ENCODE results near the gene SCARF1. TPM values are rescaled to one million over a fixed set of nuclear protein-coding genes. Genes with fewer than 3 reads are reported as not detected.

The SCARF1 gene
- total RNA-seq, 1 experiment from 2014 or later = 1.5 TPM

DNA sequence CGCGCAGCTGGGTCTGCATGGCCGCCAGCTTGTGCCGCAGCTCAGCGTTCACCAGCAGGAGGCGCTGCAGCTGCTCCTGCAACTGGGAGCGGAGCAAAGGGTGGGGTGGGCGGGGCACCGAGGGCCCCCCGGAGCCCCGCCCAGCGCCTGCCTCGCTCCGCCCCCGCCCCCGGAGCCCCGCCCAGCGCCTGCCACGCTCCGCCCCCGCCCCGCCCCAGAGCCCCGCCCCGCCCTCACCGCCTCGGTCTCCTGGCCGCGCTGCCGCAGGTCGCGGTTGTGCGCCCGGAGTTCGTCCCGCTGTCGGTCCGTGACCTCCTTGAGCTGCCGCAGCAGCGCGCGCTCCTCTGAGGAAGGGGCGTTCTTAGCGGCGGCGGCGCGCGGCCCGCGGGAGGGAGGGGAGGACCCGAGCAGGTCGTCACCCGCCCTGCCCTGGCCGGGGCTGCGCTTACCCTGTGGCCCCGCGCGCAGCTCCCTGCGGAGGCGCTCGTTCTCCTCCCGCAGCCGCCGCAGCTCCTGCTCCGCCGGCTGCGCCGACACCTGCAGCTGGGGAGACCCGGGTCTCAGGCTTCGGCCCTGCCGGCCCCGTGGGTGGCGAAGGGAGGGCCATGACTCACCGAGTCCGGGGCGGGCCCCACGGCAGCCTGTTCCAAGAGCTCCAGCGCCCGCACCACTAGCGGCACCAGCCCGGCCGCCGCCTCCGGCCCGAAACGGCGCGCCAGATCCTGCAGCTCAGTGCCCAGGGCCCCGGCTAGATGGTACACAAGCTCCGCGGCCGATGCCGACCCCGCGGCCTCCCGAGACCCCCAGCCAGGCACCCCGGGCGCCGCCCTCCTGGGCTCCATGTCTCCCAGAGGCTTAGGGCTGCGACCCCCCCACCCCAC, 3.7 kb upstream of the SCARF1 start:
- peak; percentile 87 for DNase-seq (ENCODE audit: low read depth)

DNA sequence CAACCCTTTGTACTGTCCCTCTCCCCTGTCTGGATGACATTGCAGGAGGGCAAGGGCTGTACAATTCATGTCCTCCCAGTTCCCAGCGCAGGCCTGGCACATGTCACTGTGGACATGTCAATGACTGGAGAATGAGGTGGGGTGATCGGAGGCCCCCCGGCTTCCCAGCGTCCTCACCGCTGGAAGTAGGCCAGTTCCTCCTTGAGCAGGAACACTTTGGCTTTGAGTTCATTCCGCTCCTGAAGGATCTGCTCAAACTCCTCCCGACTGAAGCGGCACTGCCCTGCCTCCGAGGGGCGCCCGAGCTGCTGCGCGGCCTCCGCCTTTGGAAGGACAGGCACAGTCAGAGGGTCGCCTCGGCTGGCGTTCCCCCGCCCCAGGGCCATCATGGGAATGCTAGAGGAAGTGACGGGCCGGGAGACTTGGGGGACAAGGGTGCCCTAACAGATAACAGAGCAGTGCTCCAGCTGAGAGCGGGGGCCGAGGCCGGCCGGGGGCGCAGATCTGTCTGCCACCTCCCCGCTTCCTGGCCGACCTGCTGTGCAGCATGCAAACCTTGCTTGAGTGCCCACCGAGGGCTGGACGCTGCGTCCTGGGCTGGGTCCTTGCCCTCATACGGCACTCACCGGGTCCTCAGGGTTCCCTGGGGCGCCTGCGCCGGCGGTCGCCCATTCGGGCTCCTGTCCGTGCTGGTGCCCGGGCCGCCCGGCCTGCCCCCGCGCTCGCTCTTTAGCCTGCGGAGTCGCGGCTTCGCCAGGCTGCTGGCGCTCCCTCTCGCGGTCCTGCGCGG, 2.8 kb upstream of the SCARF1 start:
- no peak for DNase-seq (ENCODE audit: low read depth)

DNA sequence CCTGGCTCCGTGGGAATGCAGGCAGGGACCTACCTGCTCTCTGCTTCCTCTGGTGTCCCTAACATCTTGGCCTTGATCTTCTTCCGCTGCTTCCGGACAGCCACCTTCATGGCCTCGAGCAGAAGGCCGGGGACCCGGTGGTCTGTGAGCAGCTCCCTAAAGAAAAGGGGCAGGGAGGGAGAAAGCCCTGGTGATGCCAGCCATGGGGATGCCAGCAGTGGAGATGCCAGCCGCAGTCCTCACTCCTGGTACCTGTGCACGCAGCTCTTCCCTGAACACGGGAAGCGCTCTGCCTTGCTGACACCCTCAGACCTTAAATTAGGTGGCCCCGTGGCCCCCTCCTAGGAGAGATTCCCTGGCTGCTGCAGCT, 2.3 kb upstream of the SCARF1 start:
- DNase-seq (ENCODE audit: low read depth) = no peak

DNA sequence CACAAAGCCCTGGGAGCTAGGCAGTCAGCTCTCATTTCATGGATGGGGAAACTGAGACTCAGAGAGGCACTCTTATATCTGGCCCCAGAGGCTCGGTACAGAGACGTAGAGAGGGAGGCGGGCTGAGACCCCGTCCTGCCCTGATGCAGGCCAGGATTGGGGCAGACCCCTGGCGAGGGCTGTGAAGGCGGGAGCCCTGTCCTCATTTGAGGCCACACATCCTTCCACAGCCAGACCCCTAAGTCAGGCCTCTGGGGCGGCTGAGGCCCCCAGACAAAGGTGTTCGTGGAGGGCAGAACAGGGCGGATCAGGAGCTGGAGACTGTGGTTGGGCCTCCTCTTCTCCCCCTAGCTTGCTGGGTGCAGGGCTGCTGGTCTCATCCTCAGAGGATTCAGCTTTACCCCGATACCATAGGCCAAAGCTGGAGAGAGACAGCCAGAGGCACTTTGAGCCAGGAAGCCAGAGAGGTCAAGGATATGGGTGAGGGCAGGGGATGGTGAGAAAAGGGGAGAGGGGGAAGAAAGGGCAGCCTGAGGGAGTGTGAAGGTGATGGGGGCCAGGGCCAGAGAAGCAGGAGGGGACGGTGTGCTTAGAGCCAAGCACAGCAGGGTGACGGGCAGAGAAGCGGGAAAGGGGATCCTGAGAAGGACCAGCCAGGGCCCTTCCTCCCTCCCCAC, 805 bp upstream of the SCARF1 start:
- DNase-seq (ENCODE audit: low read depth) = no peak

DNA sequence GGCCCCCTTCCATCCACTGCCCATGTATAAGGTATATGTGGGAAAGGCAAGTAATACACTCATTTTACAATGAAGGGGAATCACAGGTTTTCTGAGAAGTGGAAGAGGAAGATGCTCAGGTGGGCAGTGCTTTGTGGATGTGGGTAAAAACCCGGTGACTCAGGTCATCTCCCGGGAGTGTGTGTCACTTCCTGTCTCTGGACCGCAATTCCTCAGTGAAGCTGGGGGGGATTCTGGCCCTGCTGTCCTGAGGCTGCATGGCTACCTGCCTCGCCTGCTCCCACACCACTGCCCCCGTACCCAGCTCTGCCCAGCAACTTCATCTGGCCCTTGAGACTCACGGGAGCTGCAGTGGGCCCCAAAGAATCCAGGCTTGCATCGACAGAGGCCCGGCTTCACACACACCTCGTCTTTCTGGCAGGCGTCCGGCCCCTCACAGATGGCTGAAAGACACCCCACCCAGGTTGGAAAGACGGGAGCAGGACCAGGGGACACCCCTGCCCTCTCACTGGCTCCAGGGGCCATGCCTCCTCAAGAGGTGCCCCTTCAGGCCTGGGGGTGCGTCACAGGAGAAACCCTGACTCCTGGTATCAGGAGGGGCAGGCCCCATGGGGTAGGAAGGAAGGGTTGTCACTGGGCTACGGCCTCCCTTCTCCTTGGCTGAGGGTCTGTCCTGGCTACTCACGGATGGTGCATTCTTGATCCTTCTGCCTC, 882 bp downstream of the SCARF1 start:
- DNase-seq (ENCODE audit: low read depth) = peak; percentile 92

DNA sequence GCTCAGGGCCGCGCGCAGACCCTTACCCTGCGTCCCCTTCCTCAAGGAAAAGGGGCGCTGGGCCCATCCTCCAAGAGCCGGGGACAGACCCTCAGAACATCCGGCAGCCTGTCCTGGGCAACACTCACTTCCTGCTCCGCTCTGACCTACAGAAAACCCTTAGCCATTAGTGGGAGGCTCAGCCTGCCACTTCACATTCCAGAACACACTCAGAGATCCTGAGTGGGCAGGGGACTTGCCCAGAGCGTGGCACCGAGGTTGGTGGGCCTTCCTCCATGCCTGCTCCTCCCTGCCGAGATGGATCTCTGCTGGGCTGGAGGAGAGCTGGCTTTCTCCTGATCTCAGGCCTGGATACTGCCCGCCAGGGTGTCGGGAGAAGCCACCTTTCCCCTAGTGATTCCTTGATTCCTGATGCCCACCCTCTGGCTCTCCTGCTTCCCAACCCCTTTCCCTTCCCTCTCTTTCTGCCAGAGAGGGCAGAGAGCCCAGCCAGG, 1.5 kb downstream of the SCARF1 start:
- DNase-seq (ENCODE audit: low read depth) = peak; percentile 51

DNA sequence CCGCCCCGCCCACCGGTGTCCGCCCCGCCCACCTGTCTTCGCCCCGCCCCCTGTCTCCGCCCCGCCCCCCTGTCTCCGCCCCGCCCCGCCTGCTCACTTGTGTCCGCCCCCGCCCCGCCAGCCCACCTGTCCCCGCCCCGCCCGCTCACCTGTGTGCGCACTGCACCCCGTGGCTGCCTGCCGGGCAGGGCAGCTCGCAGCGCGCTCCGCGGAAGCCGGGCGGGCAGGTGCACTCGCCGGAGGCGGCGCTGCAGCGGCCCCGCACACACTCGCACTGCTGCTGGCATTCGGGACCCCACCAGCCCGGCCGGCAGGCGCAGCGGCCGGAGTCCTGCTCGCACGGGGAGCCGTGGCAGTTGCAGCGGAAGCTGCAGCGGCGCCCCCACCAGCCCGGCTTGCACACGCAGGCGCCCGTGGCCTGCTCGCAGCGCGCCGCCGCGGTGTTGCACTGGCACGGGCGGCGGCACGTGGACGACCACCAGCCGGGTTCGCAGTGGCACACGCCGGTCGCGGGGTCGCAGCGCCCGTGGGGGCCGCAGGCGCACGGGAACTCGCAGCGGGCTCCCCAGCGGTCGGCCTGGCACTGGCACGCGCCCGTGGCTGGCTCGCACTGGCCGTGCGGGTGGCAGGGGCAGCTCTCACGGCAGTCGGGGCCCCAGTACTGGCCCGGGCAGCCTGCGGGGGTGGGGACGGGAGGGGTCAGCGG, 2.1 kb downstream of the SCARF1 start:
- no peak for DNase-seq (ENCODE audit: low read depth)

DNA sequence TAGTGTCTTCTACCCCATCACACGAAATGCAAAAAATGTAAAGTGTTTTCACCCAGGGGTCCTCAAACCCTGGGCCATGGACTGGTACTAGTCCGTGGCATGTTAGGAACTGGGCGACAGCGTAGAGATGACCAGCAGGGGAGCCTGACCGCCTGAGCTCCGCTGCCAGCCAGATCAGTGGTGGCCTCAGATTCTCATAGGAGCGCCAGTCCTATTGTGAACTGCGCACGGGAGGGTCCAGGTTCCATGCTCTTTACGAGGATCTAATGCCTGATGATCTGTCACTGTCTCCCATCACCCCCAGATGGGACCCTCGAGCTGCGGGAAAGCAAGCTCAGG, 4.5 kb downstream of the SCARF1 start:
- no peak for DNase-seq (ENCODE audit: low read depth)

DNA sequence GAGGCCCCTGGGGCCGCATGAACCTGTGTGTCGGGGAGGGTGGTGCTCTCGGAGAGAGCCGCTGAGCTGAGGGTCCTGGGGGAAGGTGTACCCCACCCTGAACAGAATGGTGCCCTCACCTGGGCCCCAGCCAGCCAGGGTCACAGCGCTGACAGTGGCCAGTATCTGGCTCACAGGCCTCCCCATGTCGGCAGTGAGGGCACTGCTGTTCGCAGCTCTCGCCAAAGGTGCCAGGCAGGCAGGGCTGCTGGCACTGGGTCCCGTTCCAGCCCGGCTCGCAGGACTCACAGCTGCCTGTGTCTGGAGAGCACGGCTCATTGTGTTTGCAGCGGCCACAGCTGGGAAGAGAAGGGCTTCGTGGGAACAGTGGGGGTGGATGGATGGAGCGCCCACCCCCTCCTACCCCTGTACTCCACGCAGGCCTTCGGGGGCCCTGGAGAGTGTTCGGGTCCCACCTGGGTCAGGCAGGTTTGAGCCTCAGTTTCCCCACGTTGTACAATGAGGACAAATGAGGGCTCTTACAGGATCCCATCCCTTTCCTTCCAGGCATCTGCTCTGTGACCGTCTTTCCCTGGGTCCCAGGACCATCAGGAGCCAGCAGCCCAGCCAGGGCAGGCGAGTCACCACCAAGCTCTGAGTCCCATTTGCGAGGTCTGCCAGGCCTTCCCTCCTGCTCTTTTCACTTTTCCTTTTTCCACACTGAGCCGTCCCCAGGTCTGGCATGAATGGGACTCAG, 5.0 kb downstream of the SCARF1 start:
- DNase-seq (ENCODE audit: low read depth) = no peak

DNA sequence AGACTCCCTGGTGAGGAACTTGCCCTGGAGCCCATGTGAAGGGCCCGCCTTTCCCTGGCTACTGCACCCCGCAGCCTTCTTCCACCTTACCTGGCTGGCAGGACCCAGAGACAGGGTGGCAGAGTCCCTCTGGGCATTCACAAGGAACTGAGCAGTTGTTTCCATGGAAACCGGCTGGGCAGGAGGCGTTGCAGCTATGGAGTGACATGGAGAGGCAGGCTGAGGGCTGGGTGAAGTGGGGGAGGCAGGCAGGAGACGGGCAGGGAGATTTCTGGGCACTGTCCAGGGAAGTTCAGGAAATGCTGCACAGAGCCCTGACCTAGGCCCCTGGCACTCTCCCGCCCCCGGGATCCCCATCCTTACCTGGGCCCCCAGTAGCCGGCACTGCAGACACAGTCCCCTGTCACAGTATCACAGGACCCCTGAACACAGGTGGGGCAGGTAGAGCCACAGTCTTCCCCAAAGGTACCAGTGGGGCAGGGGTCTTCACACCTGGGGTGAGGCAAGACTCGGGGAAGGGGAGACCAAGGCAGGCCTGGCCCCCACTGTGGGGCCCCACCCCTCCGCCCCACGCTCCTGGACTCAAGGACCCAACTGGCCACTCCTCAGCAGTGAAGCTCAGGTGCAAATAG, 5.9 kb downstream of the SCARF1 start:
- DNase-seq (ENCODE audit: low read depth) = no peak

DNA sequence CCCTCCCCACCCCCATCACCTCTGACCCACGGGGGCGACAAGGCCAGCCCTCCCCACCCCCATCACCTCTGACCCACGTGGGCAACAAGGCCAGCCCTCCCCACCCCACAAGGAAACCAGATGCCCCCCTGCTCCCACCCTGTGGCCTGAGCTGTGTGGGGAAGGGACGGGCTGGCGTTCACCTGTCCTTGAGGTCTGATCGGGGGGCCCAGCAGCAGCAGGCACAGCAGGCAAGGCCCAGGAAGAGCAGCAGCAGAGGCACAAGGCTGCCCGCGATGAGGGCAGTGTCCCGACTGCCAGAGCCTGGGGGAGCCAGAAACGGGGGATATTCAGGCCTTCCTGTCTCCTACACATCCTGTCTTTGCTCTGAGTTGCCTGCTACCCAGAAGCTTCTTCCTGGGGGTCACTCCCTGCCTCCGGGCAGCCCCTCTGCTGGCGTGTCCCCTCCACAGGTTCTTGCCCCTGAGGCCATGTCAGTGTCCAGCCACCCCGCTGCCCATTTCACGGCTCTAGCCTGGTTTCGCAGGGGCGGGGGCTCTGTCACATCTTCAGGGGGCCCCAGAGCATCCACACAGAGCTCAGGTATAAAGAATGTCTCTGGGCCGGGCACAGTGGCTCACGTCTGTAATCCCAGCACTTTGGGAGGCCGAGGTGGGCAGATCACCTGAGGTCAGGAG, 6.8 kb downstream of the SCARF1 start:
- DNase-seq (ENCODE audit: low read depth) = no peak

DNA sequence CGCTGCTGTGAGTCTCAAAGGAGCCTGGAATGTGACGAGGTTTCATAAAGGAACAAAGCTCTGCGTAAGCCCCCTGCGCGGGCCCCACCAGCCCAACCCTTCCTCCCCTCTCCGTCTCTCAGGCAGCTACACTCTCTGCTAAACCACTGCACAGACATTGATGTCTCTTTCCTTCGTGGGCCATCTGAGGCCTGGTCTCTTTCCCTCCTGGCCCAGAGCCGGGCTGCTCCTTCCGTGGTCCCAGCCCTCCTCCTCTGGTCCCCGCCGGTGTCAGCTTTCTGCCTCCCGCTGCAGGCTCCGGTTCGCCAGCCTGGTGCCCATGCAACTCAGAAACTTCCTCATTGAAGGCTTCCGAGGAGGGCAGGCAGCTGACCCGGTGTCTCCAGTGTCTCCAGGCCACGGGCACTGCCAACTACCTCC, 7.4 kb downstream of the SCARF1 start:
- DNase-seq (ENCODE audit: low read depth) = no peak

DNA sequence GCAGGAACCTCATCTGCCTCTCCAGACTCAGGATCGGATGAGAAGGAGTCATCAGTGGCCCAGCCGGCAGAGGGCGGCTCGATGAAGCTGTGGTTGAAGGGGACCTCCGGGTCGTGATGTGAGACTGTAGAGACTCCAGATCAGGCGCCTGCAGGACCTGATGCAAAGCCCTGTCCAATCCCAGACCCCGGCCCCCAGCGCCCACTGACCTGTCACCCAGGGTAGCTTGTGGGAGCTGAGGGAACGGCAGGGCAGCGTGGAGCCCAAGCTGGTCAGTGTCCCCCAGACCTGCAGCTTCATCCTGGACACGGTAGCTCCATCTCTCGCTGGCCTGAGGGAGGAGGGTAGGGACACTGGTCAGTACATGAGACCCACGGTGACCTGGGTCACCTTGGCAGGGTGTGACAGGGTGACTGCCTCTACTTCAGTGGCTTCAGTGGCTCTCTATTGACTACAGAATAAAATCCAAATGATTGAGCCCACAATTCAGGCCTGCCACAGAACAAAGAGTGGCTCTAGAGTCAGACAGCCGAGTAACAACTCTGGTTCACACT, 8.7 kb downstream of the SCARF1 start:
- DNase-seq (ENCODE audit: low read depth) = no peak

DNA sequence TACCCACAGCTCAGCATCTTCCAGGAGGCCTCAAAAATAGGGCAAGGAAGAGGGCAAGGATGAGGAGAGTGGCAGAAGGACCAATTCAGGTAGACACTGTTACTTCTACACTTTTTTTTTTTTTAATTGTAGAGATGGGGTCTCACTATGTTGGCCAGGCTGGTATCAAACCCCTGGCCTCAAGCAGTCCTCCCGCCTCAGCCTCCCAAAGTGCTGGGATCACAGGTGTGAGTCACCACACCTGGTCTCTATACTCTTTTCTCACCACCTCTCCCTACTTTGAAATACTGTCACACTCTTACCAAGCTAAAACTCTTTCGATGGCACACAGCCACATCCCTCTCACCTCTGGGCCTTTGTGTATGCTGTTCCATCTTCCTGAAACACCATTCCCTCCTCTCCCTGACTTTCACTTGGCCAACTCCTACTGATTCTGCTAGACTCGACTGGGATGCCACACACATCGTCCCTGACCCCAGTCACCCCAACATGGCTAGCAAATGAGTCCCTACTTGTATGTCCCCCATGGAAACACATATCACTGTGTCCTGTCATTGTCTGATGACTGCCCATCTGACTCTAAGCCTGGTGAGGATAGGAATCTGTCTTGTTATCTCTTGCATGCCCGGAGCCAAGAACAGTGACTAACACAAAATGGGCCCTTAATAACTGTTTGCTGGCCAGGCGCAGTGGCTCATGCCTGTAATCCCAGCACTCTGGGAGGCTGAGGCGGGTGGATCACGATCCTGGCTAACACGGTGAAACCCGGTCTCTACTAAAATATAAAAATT, 9.7 kb downstream of the SCARF1 start:
- no peak for DNase-seq (ENCODE audit: low read depth)

DNA sequence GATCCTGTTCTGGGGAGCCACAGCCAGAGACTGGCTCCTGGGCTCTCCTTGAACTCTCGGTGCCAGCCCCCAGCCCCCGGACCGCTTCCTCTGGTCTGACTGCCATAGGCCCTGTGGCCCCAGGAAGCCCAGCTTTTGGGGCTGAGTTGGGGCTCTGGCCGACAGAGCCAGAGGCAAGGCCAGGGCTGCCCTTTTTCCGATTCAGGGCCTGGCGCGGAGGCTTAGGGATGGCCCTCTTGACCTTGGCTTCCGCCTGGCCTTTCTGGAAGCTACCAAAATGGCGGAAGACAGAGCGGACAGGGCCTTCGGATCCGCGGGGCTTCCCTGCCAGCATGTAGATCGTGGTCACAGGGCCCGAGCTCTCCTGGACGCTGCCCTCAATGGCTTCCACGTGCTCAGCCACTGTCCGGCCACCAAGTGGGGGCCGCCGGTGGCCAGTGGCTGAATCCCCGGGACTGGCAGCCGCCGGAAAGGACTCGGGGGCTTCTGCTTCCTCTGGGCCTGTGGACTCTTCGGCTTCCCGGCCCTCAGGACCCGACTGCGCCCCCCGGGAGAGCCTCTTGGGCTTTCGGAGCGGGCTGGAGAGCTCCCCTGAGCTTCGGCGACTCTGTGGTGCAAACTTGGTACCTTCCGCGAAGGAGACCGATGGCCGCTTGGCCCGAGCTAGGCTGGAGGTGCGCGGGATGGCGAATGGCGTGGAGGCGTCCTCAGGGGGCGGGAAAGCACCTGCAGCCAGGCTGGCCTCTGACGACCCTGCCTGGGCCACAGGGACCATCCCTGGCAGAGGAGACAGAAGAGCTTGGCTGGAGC, 10.5 kb downstream of the SCARF1 start:
- no peak for DNase-seq (ENCODE audit: low read depth)

DNA sequence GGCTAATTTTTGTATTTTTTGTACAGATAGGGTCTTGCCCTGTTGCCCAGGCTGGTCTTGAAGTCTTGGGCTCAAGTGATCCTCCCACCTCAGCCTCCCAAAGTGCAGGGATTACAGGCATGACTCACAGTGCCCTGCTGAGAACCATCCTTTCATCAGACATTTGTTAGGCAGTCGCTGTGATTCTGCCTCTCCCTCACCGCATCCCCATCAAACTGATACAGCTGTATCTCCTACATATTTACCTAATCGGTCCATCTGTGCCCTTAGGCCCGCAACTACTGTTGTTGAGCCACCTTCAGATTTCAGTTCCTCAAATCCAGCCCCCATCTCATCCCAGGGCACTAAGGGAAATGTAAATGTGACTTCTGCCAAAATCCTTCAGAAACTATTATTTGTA, 14.9 kb downstream of the SCARF1 start:
- DNase-seq (ENCODE audit: low read depth) = peak; percentile 48

Measured in HT1080 (cell line).